VCaP (cell line): ENCODE data around the gene CSPG5.

Experiments
- H3K27ac ChIP-seq: fragments of 450-650 bp; 2 replicates; pipeline ENCODE4 v1.5.1; 2017
- TF ChIP-seq, protein P1 (sequence below): fragments of 450-650 bp; conservative IDR thresholded peaks from 2 replicates; pipeline ENCODE4 v1.5.1; 2017; ENCODE audit warnings: mild to moderate bottlenecking, moderate library complexity

The CSPG5 gene

GRCh38 chr3:47612879-47613278 is 34.2 kb upstream of the CSPG5 start:
- H3K27ac ChIP-seq = no peak overlapping the region
- TF ChIP-seq, protein P1, sequence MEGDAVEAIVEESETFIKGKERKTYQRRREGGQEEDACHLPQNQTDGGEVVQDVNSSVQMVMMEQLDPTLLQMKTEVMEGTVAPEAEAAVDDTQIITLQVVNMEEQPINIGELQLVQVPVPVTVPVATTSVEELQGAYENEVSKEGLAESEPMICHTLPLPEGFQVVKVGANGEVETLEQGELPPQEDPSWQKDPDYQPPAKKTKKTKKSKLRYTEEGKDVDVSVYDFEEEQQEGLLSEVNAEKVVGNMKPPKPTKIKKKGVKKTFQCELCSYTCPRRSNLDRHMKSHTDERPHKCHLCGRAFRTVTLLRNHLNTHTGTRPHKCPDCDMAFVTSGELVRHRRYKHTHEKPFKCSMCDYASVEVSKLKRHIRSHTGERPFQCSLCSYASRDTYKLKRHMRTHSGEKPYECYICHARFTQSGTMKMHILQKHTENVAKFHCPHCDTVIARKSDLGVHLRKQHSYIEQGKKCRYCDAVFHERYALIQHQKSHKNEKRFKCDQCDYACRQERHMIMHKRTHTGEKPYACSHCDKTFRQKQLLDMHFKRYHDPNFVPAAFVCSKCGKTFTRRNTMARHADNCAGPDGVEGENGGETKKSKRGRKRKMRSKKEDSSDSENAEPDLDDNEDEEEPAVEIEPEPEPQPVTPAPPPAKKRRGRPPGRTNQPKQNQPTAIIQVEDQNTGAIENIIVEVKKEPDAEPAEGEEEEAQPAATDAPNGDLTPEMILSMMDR = no peak

GRCh38 chr3:47612178-47612577 is 33.5 kb upstream of the CSPG5 start:
- H3K27ac ChIP-seq = no peak overlapping the region

DNA sequence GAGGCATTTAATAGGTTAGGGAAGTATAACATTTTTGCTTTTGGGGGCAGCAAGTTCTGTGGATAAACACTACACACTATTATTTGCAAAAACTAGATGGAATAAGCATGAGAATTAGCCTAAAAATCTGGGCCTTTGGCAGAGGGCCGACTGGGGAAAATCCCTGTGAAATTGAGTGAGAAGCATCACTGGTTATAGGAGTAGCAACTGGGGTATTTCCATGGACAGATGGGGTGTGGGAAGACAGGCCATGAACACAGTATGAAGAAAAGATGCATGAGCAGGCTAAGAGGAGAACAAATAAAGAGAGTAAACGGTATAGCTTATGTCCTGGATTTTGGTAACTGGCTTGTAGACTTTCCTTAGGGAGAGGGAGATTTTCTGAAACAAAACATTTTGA is 32.9 kb upstream of the CSPG5 start:
- H3K27ac ChIP-seq = no peak overlapping the region
- TF ChIP-seq, protein P1 = no peak

More at GRCh38 chr3:47612178-47612577, 33.5 kb upstream of the CSPG5 start:
- TF ChIP-seq, protein P1 = no peak

DNA sequence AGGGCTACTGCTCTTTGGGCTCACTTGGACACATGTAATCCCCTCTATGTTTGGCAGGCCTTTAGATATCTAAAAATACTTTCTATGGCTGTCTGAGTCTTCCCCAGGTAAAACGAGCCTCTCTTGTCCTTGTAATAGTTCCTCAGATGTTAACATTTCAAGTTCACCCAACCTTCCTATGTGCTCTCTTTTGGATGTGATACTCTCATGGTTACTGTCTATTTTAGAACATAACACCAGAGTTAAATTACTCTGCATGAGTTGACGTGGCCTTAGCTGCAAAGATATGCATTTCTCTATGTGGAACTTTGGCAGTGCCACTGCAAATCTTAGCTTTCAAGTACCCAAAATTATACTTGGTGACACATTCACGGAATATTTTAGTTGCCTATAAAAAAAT is 31.9 kb upstream of the CSPG5 start:
- TF ChIP-seq, protein P1 = no peak
- no peak overlapping the region for H3K27ac ChIP-seq

DNA sequence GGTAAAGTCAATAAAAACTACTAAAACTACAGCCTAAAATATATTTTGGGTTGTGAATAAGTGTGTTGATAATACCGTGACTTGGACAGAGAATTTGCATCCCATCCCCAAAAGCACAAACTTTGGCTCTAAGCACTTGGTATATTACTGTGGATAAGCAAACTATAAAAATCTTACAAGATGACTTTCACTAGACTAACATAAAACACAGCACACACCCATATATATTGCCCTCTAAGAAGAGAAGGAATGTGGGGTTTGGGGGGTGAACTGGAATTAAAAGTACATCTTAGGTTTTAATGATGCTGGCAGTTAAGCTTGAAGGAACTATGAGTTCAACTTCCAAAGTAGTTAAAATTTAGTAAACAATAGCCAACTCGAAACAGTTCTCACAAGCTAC is 28.7 kb upstream of the CSPG5 start:
- TF ChIP-seq, protein P1 = no peak
- peak overlapping the region; percentile 15; the same call in 1 of the 2 replicates for H3K27ac ChIP-seq

GRCh38 chr3:47606165-47606564 is 27.5 kb upstream of the CSPG5 start:
- TF ChIP-seq, protein P1 = no peak

GRCh38 chr3:47605652-47606051 is 27.0 kb upstream of the CSPG5 start:
- no peak overlapping the region for H3K27ac ChIP-seq
- TF ChIP-seq, protein P1 = no peak

More at GRCh38 chr3:47606165-47606564, 27.5 kb upstream of the CSPG5 start:
- H3K27ac ChIP-seq = no peak overlapping the region

GRCh38 chr3:47604145-47604544 is 25.5 kb upstream of the CSPG5 start:
- TF ChIP-seq, protein P1 = no peak
- no peak overlapping the region for H3K27ac ChIP-seq
